Measurements from ENCODE around the gene CNTNAP2.

DNA sequence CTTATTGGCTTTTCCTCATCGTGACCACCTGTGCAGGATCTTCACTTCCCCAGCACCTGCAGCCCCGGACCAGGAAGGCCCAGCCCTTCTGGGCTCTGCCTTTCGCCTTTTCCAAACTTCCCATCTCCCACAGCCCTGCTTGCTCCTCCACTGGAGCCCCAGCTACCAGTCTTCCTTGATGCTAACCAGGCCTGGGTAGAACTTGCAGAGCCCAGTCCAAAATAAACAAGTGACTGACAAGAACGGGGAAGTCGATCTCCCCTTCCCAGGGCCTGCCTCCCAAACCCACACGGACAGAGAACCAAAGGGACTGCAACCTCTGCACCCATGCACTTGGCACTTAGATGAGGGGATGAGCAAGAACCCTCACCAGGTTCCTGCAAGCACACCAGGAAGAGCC, 2319.1 kb downstream of the CNTNAP2 start:
- TF ChIP-seq POLR2AphosphoS5 (IDR thresholded peaks at IDR 0.05; ENCODE audit: low read depth, low read length) (no peak), POLR2A (IDR thresholded peaks at IDR 0.05; ENCODE audit: low read depth, low read length) (no peak), TAF1 (IDR thresholded peaks at IDR 0.05; ENCODE audit: low read depth, low read length) (no peak)
